NCI-H2029 treated with DMSO at 0.1 percent for 48 hours (cell line): ENCODE data around the gene WDR87.

Source experiments
- DNase-seq: peaks from one replicate; lab custom pipeline; 2025; lab: John Stamatoyannopoulos, UW

WDR87 gene

GRCh38 chr19:37905946-37906868 is at the start of gene WDR87:
Gene WDR87 (minus strand): TSS chr19:37906594. CDS start chr19:37898239, 8,355 bp downstream.
- peak; percentile 31 for DNase-seq

DNA sequence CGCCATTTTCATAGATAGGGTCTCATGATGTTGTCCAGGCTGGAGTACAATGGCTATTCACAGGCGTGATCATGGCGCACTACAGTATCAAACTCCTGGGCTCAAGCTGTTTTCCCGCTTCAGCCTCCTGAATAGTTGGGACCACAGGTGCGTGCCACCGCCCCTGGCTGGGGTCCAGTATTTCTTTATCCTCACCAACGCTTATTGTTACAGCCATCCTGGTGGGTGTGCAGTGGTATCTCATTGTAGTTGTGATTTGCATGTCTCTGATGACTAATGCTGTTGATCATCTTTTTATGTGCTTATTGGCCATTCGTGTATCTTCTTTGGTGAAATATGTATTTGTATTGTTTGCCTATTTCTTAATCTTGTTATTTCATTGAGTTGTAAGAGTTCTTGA is 49.6 kb upstream of the WDR87 start:
- DNase-seq = no peak

DNA sequence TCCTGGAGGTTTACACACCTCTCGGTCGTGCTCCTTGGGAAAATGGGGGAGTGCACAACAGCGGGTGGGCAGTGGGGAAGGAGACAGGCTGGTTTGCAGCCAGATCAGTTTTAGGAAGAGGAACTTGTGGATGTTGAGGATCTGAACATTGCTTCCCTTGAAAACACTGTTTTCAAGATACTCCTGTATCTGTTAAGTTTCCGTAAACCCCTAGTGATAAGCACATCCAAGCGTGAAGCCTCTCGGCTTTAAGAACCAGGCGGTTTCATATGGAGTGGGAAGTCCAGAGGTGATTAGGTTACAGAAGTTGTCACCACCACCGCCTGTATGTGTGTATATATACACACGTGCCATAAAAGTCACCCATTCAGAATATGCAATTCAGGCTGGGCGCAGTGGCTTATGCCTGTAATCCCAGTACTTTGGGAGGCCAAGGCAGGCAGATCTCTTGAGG is 48.1 kb upstream of the WDR87 start:
- no peak for DNase-seq

- no peak for DNase-seq
Measured at GRCh38 chr19:37953918-37954303, 47.5 kb upstream of the WDR87 start.

DNA sequence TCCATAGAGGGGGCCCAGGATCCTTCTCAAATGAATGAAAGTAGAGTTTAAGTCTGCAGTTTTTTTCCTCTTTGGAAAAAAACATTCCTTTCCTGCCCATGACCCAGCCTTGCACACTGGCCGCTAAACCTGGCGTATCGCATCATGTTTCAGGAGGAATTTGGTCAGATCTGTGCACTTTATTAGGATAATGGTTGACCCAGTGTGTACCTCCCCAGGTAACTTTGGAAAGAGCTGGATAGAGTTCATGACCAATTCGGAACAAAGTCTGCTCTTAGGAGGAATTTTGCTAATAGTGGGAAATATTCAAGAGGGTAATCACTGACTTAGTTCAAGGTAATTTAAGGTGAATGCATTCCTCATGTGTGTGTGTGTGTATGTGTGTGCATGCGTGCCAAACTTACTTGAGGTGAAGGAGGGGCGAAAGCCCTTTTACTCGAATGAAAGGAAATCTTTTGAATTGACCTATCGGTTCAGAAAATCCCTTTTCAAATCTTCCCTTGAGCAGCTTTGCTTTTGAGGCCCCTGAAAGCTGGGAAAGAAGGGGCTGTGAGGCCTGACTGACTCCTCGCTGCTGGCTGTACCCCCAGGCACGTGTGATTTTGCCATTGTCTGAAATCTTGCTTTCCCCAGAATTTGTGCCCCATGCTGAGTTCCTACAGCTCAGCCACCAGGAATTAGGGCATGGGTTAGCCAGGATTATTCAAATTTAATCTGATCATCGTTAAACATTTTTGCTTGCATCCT is 47.0 kb upstream of the WDR87 start:
- no peak for DNase-seq

- no peak for DNase-seq
Measured at GRCh38 chr19:37951816-37952210, 45.4 kb upstream of the WDR87 start.

DNA sequence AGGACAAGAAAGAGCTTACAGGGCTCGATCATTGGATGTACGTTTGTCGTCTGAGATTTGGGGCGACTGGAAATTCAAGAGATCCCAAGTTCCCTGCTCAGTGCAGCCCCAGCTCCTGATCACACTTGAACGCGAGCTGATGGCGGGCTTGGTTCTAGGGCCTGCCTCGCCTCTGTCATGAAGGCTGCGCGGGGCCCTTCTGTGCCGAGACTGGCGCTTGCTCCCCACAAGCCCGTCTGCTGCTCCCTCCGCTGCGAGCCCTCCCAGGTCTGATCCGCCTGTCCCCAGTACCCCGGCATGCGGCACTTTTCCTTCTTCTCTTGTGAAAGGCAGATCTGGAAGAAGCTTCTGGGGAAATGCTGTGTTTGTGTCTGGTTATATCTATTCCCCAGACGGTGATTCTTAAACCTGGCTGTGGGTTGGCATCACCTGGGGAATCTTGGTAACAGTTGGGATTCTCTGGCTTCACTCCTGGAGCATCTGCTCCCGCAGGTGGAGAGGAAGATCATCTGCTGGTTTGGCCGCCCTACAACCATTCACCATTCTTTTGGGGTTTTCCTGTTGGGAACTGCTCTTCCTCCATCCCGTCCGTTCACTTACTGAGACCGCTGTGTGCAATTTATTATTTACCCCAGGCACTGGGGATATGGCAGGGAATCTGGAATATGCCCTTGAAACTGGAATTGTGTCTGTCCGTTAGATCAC is 44.2 kb upstream of the WDR87 start:
- no peak for DNase-seq

GRCh38 chr19:37948362-37948761 is 42.0 kb upstream of the WDR87 start:
- no peak for DNase-seq

GRCh38 chr19:37947778-37948177 is 41.4 kb upstream of the WDR87 start:
- DNase-seq = no peak

- no peak for DNase-seq
Measured at GRCh38 chr19:37946132-37946531, 39.7 kb upstream of the WDR87 start.

DNA sequence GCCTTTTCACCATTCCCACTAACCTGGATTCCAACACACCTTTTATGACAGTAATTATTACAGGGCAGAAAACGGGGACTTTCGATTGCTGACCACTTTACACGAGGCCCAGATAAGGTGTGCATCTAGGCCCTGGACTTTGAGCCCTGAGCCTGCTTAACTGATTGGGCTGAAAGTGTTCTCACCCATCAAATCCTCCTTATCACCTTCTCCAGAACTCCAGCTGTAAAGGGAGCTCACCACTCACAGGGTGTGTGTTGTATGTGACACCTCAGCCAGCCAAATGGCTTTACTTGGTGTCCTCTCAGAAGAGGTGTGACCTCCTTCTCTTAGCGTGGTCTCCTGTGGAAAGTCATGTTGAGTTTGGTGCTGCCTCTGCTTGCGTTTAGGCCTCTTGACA is 37.1 kb upstream of the WDR87 start:
- no peak for DNase-seq

DNA sequence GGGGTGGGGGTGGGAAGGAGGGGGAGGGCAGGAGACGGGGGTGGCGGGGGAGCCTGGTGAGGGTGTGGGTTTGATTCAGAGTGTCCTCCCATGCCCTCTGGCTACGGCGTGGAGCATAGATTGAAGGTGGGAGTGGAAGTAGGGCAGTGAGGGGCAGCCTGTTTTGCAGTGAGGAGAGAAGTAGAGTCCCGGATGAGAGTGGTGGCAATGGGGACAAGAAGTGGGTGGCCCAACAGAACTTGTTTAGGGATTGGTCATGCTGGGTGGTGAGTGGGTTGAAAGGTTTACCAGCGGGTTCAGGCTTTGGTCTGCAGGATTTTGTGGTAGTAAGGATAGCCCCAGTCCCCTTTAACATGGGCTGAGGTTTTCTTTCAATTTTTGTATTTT is 36.1 kb upstream of the WDR87 start:
- DNase-seq = no peak

DNA sequence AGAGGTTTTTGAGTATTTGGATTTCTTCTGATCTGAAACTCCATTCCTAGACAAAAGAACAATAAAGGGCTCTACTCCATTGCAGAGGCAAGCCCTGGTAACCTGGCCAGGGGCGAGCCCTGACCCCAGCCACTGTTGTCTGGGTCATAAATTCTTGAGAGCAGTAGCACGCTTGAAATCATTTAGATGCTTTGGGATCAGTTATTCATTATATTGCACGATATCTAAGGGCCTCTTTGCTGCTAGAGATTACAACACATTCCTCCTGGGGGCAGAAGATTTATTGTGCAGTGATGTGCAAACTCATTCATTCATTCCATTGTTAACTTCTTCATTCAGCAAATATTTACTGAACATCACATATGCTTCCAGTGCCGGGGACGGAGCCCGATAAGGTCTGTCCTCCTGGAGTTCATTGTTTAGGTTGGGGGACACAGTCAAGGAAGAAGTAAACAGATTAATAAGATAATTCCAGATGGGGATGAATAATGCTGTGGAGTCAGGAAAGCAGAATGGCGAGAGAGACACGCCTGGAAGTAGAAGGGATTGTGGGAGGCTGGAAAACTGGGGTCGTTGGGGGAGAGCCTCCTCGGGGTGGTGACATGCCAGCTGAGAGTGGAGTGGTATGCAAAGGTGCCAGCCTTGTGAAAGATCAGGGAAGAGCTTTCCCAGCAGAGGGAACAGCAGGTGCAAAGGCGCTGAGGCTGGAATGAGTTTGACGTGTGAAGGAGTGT is 35.6 kb upstream of the WDR87 start:
- no peak for DNase-seq

GRCh38 chr19:37938353-37938752 is 32.0 kb upstream of the WDR87 start:
- no peak for DNase-seq

DNA sequence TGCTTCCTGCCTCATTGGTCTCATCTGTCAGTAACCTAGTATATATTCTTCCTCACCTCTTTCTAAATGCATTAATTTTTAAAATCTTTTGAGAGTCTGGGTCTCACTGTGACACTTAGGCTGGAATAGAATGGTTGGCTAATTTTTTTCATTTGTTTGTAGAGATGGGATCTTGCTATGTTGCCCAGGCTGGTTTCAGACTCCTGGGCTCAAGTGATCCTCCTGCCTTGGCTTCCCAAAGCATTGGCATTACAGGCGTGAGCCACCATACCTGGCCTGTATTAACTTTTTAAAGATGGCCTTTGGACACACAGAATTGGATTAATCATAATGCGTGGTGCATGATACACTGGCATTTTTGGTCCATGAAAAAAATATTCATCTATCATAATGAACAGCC is 30.5 kb upstream of the WDR87 start:
- no peak for DNase-seq

GRCh38 chr19:37936166-37936565 is 29.8 kb upstream of the WDR87 start:
- no peak for DNase-seq

GRCh38 chr19:37935341-37935740 is 28.9 kb upstream of the WDR87 start:
- DNase-seq = no peak

GRCh38 chr19:37933937-37934358 is 27.6 kb upstream of the WDR87 start:
- DNase-seq = no peak

- peak; percentile 48 for DNase-seq
Measured at GRCh38 chr19:37932985-37933936, 26.9 kb upstream of the WDR87 start.

DNA sequence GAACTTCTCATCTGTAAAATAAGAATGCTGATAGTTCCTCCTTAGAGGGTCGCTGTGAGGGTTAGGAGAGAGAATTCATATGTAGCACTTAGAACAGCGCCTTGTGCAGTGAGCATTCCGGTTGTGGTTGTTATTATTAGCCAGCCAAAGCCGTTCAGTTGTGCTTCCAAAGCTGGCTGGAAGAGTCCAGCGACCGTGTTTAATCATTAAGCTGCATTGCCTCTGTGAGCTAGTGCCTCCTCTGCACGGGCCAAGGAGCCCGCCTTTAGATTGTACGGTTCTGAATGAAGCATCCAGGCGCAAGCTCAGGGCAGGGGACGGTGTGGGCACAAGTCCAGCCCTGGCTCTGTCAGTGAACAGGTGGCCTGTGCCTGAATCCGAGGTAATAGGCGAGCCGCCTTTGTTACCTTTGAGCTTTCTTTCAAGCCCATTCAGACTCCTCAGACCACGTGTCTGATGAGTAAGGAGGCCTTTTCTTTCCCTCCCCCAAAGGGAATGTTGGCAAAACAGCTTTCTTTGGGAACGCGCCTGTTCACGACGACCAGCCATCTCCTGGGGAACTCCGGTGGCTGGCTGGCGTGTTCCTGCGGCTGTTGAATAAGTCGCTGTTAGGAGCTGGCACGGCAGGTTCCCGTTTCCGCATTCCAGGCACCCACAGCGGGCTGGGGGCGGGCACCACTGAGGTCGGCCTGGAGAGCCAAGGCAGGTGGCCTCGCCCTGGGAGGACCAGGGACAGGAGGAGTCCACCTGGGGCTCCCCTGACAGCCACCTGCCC is 25.7 kb upstream of the WDR87 start:
- peak; percentile 87 for DNase-seq
